Ecto neural progenitor cell (in vitro differentiated cells): ENCODE results near the gene FCGBP.
"Not testable (repeated sequence)": the region's sequence is repeated elsewhere in the genome, so short reads cannot be mapped to it uniquely, and the experiment has no call there.

Source experiments
- DNase-seq: peaks from one replicate; pipeline ENCODE4 v3.0.0-alpha.2; 2018; ENCODE audit warnings: low spot score

The FCGBP gene

GRCh38 chr19:39890755-39891551, 43.5 kb downstream of the FCGBP start:
- DNase-seq = no peak

GRCh38 chr19:39889872-39890754, 44.3 kb downstream of the FCGBP start:
- not testable (repeated sequence) for DNase-seq

- not testable (repeated sequence) for DNase-seq
Measured at GRCh38 chr19:39887456-39887951, 46.9 kb downstream of the FCGBP start.

GRCh38 chr19:39885821-39886554, 48.4 kb downstream of the FCGBP start:
- not testable (repeated sequence) for DNase-seq

GRCh38 chr19:39884721-39885120, 49.7 kb downstream of the FCGBP start:
- not testable (repeated sequence) for DNase-seq
